Inflammatory macrophage treated with lipopolysaccharide for 1 hour (primary cell): Measurements from ENCODE around the gene C3orf33.

Experiments used
- DNase-seq, 2 donors: peaks; one replicate each; pipeline ENCODE4 v3.0.0-alpha.2; 2020 to 2022

Gene C3orf33

GRCh38 chr3:155741101-155741500, 65.0 kb downstream of the C3orf33 start:
- DNase-seq = no peak

- DNase-seq = no peak
These were observed 66.9 kb downstream of the C3orf33 start for GRCh38 chr3:155739154-155739553.

- DNase-seq = no peak
These were observed 67.5 kb downstream of the C3orf33 start for GRCh38 chr3:155738580-155739076.

GRCh38 chr3:155737844-155738460, 68.1 kb downstream of the C3orf33 start:
- peak in 1 of 2 donors; percentile 22 for DNase-seq

GRCh38 chr3:155736381-155736780, 69.7 kb downstream of the C3orf33 start:
- no peak for DNase-seq

GRCh38 chr3:155730843-155731242, 75.2 kb downstream of the C3orf33 start:
- no peak for DNase-seq

- DNase-seq = no peak
These were observed 78.2 kb downstream of the C3orf33 start for GRCh38 chr3:155727836-155728235.

GRCh38 chr3:155714295-155714718, 91.8 kb downstream of the C3orf33 start:
- DNase-seq = no peak
